DOHH2 (cell line): ENCODE data around the gene CKB.

Source experiments
- H3F3A ChIP-seq: fragments of 200-600 bp; sonication (generic), shearing (Covaris generic); 2 replicates; pipeline ENCODE4 v1.6.0; 2016; ENCODE audit warnings: antibody characterized with exemption, mild to moderate bottlenecking; ENCODE audit not compliant: control insufficient read depth, insufficient read depth
- H3K27ac ChIP-seq: fragments of 200-600 bp; sonication (generic); 2 replicates; pipeline ENCODE4 v1.5.1; 2014; ENCODE audit warnings: low read depth, mild to moderate bottlenecking, low read length, moderate library complexity
- H3K27me3 ChIP-seq: fragments of 200-600 bp; sonication (generic); 2 replicates; pipeline ENCODE4 v1.6.1; 2014; ENCODE audit warnings: mild to moderate bottlenecking, low read length, mixed read lengths; ENCODE audit not compliant: control insufficient read depth
- H3K36me3 ChIP-seq: fragments of 200-600 bp; sonication (generic); 2 replicates; pipeline ENCODE4 v1.6.1; 2014; ENCODE audit warnings: mild to moderate bottlenecking, low read length, moderate library complexity, mixed read lengths; ENCODE audit not compliant: control insufficient read depth
- H3K4me1 ChIP-seq: fragments of 200-600 bp; sonication (generic); 2 replicates; pipeline ENCODE4 v1.6.1; 2014; ENCODE audit warnings: mild to moderate bottlenecking, low read length, mixed read lengths; ENCODE audit not compliant: control insufficient read depth
- H3K4me2 ChIP-seq: fragments of 200-600 bp; sonication (generic); 2 replicates; pipeline ENCODE4 v1.6.0; 2014; ENCODE audit warnings: mild to moderate bottlenecking, low read length, moderate library complexity
- H3K4me3 ChIP-seq: fragments of 200-600 bp; sonication (generic); 2 replicates; pipeline ENCODE4 v1.5.1; 2014; ENCODE audit warnings: mild to moderate bottlenecking, low read length, mixed read lengths
- H3K79me2 ChIP-seq: fragments of 200-600 bp; sonication (generic); 2 replicates; pipeline ENCODE4 v1.6.1; 2014; ENCODE audit warnings: mild to moderate bottlenecking, low read length, mixed read lengths; ENCODE audit not compliant: control insufficient read depth
- H3K9me2 ChIP-seq: fragments of 200-600 bp; sonication (generic); replicated peaks from 2 replicates; pipeline ENCODE4 v1.6.1; 2014; ENCODE audit warnings: mild to moderate bottlenecking, low read length, mixed read lengths; ENCODE audit not compliant: control insufficient read depth
- H3K9me3 ChIP-seq: fragments of 200-600 bp; sonication (generic); 2 replicates; pipeline ENCODE4 v1.6.1; 2014; ENCODE audit warnings: antibody characterized with exemption, low read length, mixed read lengths; ENCODE audit not compliant: control insufficient read depth, insufficient read depth
- H4K20me1 ChIP-seq: fragments of 200-600 bp; sonication (generic); 2 replicates; pipeline ENCODE4 v1.6.0; 2014; ENCODE audit warnings: low read depth, mild to moderate bottlenecking, antibody characterized with exemption, low read length, moderate library complexity; ENCODE audit not compliant: control insufficient read depth, insufficient read depth
- EZH2phosphoT487 ChIP-seq: fragments of 200-600 bp; sonication (generic); IDR thresholded peaks from 2 replicates; pipeline ENCODE4 v1.6.1; 2017; ENCODE audit warnings: borderline replicate concordance, mild to moderate bottlenecking, antibody characterized with exemption, low read length, moderate library complexity, mixed read lengths
- TF ChIP-seq, protein P1 (sequence below): fragments of 200-600 bp; sonication (generic); IDR thresholded peaks from one replicate; pipeline ENCODE4 v1.5.1; 2014; ENCODE audit warnings: antibody characterized with exemption, mild to moderate bottlenecking, low read depth, low read length; ENCODE audit not compliant: poor library complexity, severe bottlenecking

CKB gene

DNA sequence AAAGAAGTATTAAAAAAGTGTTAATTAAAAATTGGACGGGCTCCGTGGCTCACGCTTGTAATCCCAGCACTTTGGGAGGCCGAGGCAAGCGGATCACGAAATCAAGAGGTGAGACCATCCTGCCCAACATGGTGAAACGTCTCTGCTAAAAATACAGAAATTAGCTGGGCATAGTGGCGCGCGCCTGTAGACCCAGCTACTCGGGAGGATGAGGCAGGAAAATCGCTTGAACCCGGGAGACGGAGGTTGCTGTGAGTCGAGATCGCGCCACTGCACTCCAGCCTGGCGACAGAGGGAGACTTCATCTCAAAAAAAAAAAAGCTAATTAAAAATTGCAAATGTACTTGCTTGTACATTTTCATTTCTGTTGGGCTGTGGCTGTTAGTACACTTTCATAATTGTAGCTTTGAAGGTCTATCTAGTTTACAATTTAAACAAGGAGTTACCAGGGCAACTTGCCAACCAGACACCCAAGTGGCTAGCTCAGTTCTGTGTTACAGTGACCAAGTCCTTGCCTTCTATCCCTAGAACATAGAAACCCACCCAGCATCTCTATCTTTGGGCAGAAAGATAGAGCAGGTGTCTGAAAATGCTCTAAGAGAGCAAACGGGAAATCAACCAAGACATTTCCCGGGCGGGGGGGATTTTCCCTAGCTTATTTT lies 41.3 kb upstream of the CKB start:
- peaks cover 24% of the 10 kb centered on the region for H4K20me1 ChIP-seq
- H3K36me3 ChIP-seq = peaks cover 26% of the 10 kb centered on the region
- no peaks in the 10 kb centered on the region for H3K9me3 ChIP-seq
- no peak overlapping the region for H3K27ac ChIP-seq
- no peaks in the 10 kb centered on the region for H3K27me3 ChIP-seq
- H3K4me2 ChIP-seq = peak overlapping the region; percentile 95
- H3F3A ChIP-seq = peaks cover 6% of the 10 kb centered on the region
- H3K9me2 ChIP-seq = no peaks in the 10 kb centered on the region
- H3K79me2 ChIP-seq = peaks cover 89% of the 10 kb centered on the region
- peaks cover 28% of the 10 kb centered on the region for H3K4me1 ChIP-seq
- peak overlapping the region; percentile 92 for H3K4me3 ChIP-seq
- TF ChIP-seq, protein P1, sequence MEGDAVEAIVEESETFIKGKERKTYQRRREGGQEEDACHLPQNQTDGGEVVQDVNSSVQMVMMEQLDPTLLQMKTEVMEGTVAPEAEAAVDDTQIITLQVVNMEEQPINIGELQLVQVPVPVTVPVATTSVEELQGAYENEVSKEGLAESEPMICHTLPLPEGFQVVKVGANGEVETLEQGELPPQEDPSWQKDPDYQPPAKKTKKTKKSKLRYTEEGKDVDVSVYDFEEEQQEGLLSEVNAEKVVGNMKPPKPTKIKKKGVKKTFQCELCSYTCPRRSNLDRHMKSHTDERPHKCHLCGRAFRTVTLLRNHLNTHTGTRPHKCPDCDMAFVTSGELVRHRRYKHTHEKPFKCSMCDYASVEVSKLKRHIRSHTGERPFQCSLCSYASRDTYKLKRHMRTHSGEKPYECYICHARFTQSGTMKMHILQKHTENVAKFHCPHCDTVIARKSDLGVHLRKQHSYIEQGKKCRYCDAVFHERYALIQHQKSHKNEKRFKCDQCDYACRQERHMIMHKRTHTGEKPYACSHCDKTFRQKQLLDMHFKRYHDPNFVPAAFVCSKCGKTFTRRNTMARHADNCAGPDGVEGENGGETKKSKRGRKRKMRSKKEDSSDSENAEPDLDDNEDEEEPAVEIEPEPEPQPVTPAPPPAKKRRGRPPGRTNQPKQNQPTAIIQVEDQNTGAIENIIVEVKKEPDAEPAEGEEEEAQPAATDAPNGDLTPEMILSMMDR = no peak
- no peak for TF ChIP-seq EZH2phosphoT487

DNA sequence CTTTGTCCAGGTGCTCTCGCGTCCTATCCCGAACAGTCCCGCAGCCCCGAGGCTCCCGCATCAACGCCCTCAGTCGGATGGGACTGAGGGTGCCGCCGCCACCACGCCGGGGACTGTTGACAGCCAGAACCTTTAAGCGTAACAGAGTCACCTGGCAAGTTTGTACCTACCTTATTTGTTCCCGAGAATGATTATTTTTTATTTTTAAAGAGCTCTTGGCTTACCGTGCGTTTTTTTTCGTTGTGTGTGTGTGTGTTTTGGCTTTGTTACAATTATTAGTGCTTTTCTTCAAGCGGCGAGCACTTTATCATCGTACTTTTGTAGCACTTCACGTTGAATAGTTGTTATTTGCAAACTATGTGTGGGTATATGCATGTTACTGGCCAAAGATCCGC lies 40.6 kb upstream of the CKB start:
- H4K20me1 ChIP-seq = peaks cover 32% of the 10 kb centered on the region
- peaks cover 28% of the 10 kb centered on the region for H3K4me1 ChIP-seq
- peaks cover 33% of the 10 kb centered on the region for H3K36me3 ChIP-seq
- H3F3A ChIP-seq = peaks cover 6% of the 10 kb centered on the region
- H3K4me3 ChIP-seq = peak overlapping the region; percentile 92
- no peak for TF ChIP-seq EZH2phosphoT487
- TF ChIP-seq, protein P1 = no peak
- H3K4me2 ChIP-seq = peak overlapping the region; percentile 95
- peaks cover 94% of the 10 kb centered on the region for H3K79me2 ChIP-seq
- H3K9me2 ChIP-seq = no peaks in the 10 kb centered on the region
- H3K27me3 ChIP-seq = no peaks in the 10 kb centered on the region
- peak overlapping the region; percentile 58 for H3K27ac ChIP-seq
- no peaks in the 10 kb centered on the region for H3K9me3 ChIP-seq

DNA sequence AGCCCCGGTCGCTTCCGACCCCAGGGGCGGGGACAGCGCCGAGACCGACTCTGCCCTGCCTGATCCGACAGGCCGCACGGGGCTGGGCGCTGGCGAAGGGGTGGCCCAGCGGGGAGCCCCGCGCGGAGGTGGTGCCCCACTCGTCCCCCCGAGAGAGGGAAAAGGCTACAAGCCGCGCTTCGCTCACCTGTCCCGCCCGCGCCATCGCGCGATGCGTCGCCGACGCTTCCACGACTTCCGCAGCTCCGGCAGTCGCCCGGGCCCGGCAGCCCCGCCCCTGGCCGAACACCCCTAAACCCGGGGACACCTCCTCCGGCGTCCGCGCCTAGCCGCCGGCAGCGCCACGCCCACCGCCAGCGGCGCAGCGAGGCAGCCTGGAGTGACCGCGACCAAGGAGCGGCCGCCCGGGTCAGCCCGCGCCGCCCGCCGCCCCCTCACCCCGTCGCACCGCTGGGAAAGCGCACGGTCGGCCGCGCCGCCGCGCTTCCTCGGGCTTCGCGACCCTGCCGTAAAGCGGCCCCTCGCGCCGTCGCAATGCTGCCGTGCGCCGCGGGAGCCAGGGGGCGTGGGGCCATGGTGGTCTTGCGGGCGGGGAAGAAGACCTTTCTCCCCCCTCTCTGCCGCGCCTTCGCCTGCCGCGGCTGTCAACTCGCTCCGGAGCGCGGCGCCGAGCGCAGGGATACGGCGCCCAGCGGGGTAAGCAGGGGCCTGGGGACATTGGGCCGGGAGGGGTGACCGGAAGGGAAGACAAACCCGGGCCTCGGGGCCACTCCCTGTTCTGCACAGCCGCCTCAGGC lies 40.0 kb upstream of the CKB start, which contains the start of the genes BAG5 and COA8:
TSS of gene BAG5 (minus strand) at position 229 of the 797 bp plus-strand sequence. CDS start 1,493 bp downstream, outside the sequence.
TSS of gene COA8 (plus strand) at position 532 of the 797 bp plus-strand sequence. CDS start at position 574, 42 bp downstream.
- peaks cover 33% of the 10 kb centered on the region for H4K20me1 ChIP-seq
- H3K79me2 ChIP-seq = peaks cover 94% of the 10 kb centered on the region

More for the DNA sequence above, 40.0 kb upstream of the CKB start, which contains the start of the genes BAG5 and COA8:
- TF ChIP-seq, protein P1 = no peak
- no peak for TF ChIP-seq EZH2phosphoT487
- Histone ChIP-seq H3K27me3 (no peaks in the 10 kb centered on the region), H3K27ac (peak within 1 kb of the TSS; percentile 58), H3F3A (peaks cover 6% of the 10 kb centered on the region), H3K9me3 (no peaks in the 10 kb centered on the region), H3K36me3 (peaks cover 38% of the 10 kb centered on the region), H3K4me3 (peak within 1 kb of the TSS; percentile 92), H3K4me1 (peaks cover 28% of the 10 kb centered on the region), H3K4me2 (peak within 1 kb of the TSS; percentile 95), H3K9me2 (no peaks in the 10 kb centered on the region)
